ENCODE measurements around the gene CLRN2. TPM values are rescaled to one million over a fixed set of nuclear protein-coding genes. Genes with fewer than 3 reads are reported as not detected.

CLRN2 gene
- total and polyA plus RNA-seq, 4 donors: 0.19 TPM; not detected in 3

- WGBS: 80% methylated on average over 5 of the region's 5 CpGs
- Histone ChIP-seq H3K27me3 (ENCODE audit: control insufficient read depth in 4 of 4, insufficient read depth in 4 of 4, low read length in 3 of 4) (no peaks in the 10 kb centered on the region), H3K36me3 (ENCODE audit: control insufficient read depth in 4 of 4, insufficient read depth in 3 of 4, low read depth in 1 of 4, low read length in 3 of 4) (no peaks in the 10 kb centered on the region), H3K27ac (ENCODE audit: low read depth in 1 of 2, low read length in 2 of 2) (no peak overlapping the region), H3K9me3 (ENCODE audit: control insufficient read depth in 4 of 4, low read length in 3 of 4) (no peaks in the 10 kb centered on the region), H3K4me3 (ENCODE audit: low read depth in 1 of 3, low read length in 3 of 3) (no peak overlapping the region), H3K9ac (ENCODE audit: low read depth in 1 of 2, low read length in 2 of 2) (no peak overlapping the region), H3K4me1 (ENCODE audit: control insufficient read depth in 4 of 4, insufficient read depth in 4 of 4, low read length in 3 of 4) (peaks cover 2 to 26% (median 13%) of the 10 kb centered on the region in 4 donors)
- no peak for DNase-seq (ENCODE audit: low spot score)
- no peak for TF ChIP-seq CTCF (IDR thresholded peaks at IDR 0.05; ENCODE audit: low read depth, low read length, missing input control)
- TF ChIP-seq MAX (IDR thresholded peaks at IDR 0.05): no peak
- TF ChIP-seq HNF4G (IDR thresholded peaks at IDR 0.05): no peak
- no peak for TF ChIP-seq RXRA (IDR thresholded peaks at IDR 0.05)
- no peak for TF ChIP-seq TAF1 (conservative IDR thresholded peaks at IDR 0.05)
- TF ChIP-seq GABPA (IDR thresholded peaks at IDR 0.05 in 1 of 2, conservative IDR thresholded peaks at IDR 0.05 in 1 of 2): no peak
Observed at GRCh38 chr4:17517664-17518063, 2.7 kb downstream of the CLRN2 start.

GRCh38 chr4:17521595-17521994 is 6.6 kb downstream of the CLRN2 start:
- no peaks in the 10 kb centered on the region for H3K27me3 ChIP-seq (ENCODE audit: control insufficient read depth in 4 of 4, insufficient read depth in 4 of 4, low read length in 3 of 4)
- no peak for DNase-seq (ENCODE audit: low spot score)
- TF ChIP-seq YY1 (IDR thresholded peaks at IDR 0.05) (no peak), ATF3 (IDR thresholded peaks at IDR 0.05) (no peak), JUND (IDR thresholded peaks at IDR 0.05) (no peak), RAD21 (IDR thresholded peaks at IDR 0.05) (no peak), REST (IDR thresholded peaks at IDR 0.05) (no peak), HNF4A (conservative IDR thresholded peaks at IDR 0.05) (no peak), SP1 (IDR thresholded peaks at IDR 0.05) (no peak), ZBTB33 (IDR thresholded peaks at IDR 0.05) (no peak), EGR1 (IDR thresholded peaks at IDR 0.05; ENCODE audit: low read depth in 2 of 2) (no peak)
- no peaks in the 10 kb centered on the region for H3K36me3 ChIP-seq (ENCODE audit: control insufficient read depth in 4 of 4, insufficient read depth in 3 of 4, low read depth in 1 of 4, low read length in 3 of 4)
- H3K9me3 ChIP-seq (ENCODE audit: control insufficient read depth in 4 of 4, low read length in 3 of 4): no peaks in the 10 kb centered on the region
- H3K27ac ChIP-seq (ENCODE audit: low read depth in 1 of 2, low read length in 2 of 2): no peak overlapping the region
- H3K9ac ChIP-seq (ENCODE audit: low read depth in 1 of 2, low read length in 2 of 2): no peak overlapping the region
- 91% methylated on average over 5 of the region's 5 CpGs for WGBS
- H3K4me1 ChIP-seq (ENCODE audit: control insufficient read depth in 4 of 4, insufficient read depth in 4 of 4, low read length in 3 of 4): peaks cover 0 to 4% (median 1%) of the 10 kb centered on the region in 4 donors
- no peak overlapping the region for H3K4me3 ChIP-seq (ENCODE audit: low read depth in 1 of 3, low read length in 3 of 3)

Measured in liver (tissue), 9 donors.